ENCODE results near the gene DNAI2. TPM values are rescaled to one million over a fixed set of nuclear protein-coding genes. Genes with fewer than 3 reads are reported as not detected.

The DNAI2 gene
- total RNA-seq, 1 donor from 2014 or later: not detected

- FAIRE-seq (no peak), DNase-seq (ENCODE audit: low read depth) (no peak)
- Histone ChIP-seq H3K4me2 (ENCODE audit: low read length) (no peak overlapping the region), H3K79me2 (ENCODE audit: insufficient read depth, low read length) (no peaks in the 10 kb centered on the region), H3K9ac (ENCODE audit: low read length) (no peak overlapping the region), H2AFZ (ENCODE audit: low read depth, low read length) (no peak overlapping the region), H3K4me1 (ENCODE audit: insufficient read depth, low read length) (no peaks in the 10 kb centered on the region), H4K20me1 (ENCODE audit: insufficient read depth, low read length) (no peaks in the 10 kb centered on the region), H3K27ac (ENCODE audit: low read depth, low read length) (no peak overlapping the region), H3K27me3 (ENCODE audit: insufficient read depth, low read length) (peaks cover 2% of the 10 kb centered on the region), H3K4me3 (ENCODE audit: insufficient read depth, low read depth, low read length) (no peak overlapping the region), H3K36me3 (ENCODE audit: insufficient read depth, low read length) (no peaks in the 10 kb centered on the region), H3K9me3 (ENCODE audit: insufficient read depth, low read depth, low read length) (no peaks in the 10 kb centered on the region)
- Mint-ChIP-seq H3K36me3 (ENCODE audit: low read depth, unreplicated experiment) (no peaks in the 10 kb centered on the region), H3K9me3 (ENCODE audit: unreplicated experiment) (no peaks in the 10 kb centered on the region), H3K27me3 (ENCODE audit: low read depth, unreplicated experiment) (peaks cover 10% of the 10 kb centered on the region), H3K4me1 (ENCODE audit: low read depth, unreplicated experiment) (peaks cover 5% of the 10 kb centered on the region), H3K4me3 (ENCODE audit: unreplicated experiment) (no peak overlapping the region), H3K27ac (ENCODE audit: unreplicated experiment) (no peak overlapping the region)
- no peak for TF ChIP-seq CTCF (IDR thresholded peaks at IDR 0.05; ENCODE audit: insufficient read depth, low read depth, low read length)
Observed at GRCh38 chr17:74288785-74289184, 14.8 kb downstream of the DNAI2 start.

- H3K27me3 ChIP-seq (ENCODE audit: insufficient read depth, low read length): peaks cover 2% of the 10 kb centered on the region
- H3K4me3 ChIP-seq (ENCODE audit: insufficient read depth, low read depth, low read length): no peak overlapping the region
- no peaks in the 10 kb centered on the region for H4K20me1 ChIP-seq (ENCODE audit: insufficient read depth, low read length)
- Mint-ChIP-seq H3K27ac (ENCODE audit: unreplicated experiment) (no peak overlapping the region), H3K4me1 (ENCODE audit: low read depth, unreplicated experiment) (peaks cover 5% of the 10 kb centered on the region), H3K36me3 (ENCODE audit: low read depth, unreplicated experiment) (no peaks in the 10 kb centered on the region), H3K27me3 (ENCODE audit: low read depth, unreplicated experiment) (peaks cover 8% of the 10 kb centered on the region), H3K4me3 (ENCODE audit: unreplicated experiment) (no peak overlapping the region), H3K9me3 (ENCODE audit: unreplicated experiment) (no peaks in the 10 kb centered on the region)
- FAIRE-seq (no peak), DNase-seq (ENCODE audit: low read depth) (no peak)
- H3K9ac ChIP-seq (ENCODE audit: low read length): no peak overlapping the region
- no peaks in the 10 kb centered on the region for H3K4me1 ChIP-seq (ENCODE audit: insufficient read depth, low read length)
- TF ChIP-seq EZH2 (IDR thresholded peaks at IDR 0.05; ENCODE audit: insufficient read depth, low read length) (no peak), CTCF (IDR thresholded peaks at IDR 0.05; ENCODE audit: insufficient read depth, low read depth, low read length) (no peak)
- H3K9me3 ChIP-seq (ENCODE audit: insufficient read depth, low read depth, low read length): no peaks in the 10 kb centered on the region
- no peak overlapping the region for H2AFZ ChIP-seq (ENCODE audit: low read depth, low read length)
- H3K27ac ChIP-seq (ENCODE audit: low read depth, low read length): no peak overlapping the region
- no peak overlapping the region for H3K4me2 ChIP-seq (ENCODE audit: low read length)
- H3K79me2 ChIP-seq (ENCODE audit: insufficient read depth, low read length): no peaks in the 10 kb centered on the region
- no peaks in the 10 kb centered on the region for H3K36me3 ChIP-seq (ENCODE audit: insufficient read depth, low read length)
Observed at GRCh38 chr17:74289688-74290087, 15.7 kb downstream of the DNAI2 start.

GRCh38 chr17:74290340-74290739 lies 16.3 kb downstream of the DNAI2 start:
- FAIRE-seq (no peak), DNase-seq (ENCODE audit: low read depth) (no peak)
- H3K4me2 ChIP-seq (ENCODE audit: low read length): no peak overlapping the region
- H3K9ac ChIP-seq (ENCODE audit: low read length): no peak overlapping the region
- H3K4me3 ChIP-seq (ENCODE audit: insufficient read depth, low read depth, low read length): no peak overlapping the region
- H3K27me3 ChIP-seq (ENCODE audit: insufficient read depth, low read length): peaks cover 2% of the 10 kb centered on the region
- H3K36me3 ChIP-seq (ENCODE audit: insufficient read depth, low read length): no peaks in the 10 kb centered on the region
- TF ChIP-seq CTCF (IDR thresholded peaks at IDR 0.05; ENCODE audit: insufficient read depth, low read depth, low read length): no peak
- no peak for TF ChIP-seq EZH2 (IDR thresholded peaks at IDR 0.05; ENCODE audit: insufficient read depth, low read length)
- no peaks in the 10 kb centered on the region for H3K79me2 ChIP-seq (ENCODE audit: insufficient read depth, low read length)
- H2AFZ ChIP-seq (ENCODE audit: low read depth, low read length): no peak overlapping the region
- no peaks in the 10 kb centered on the region for H3K4me1 ChIP-seq (ENCODE audit: insufficient read depth, low read length)
- H3K27me3 Mint-ChIP-seq (ENCODE audit: low read depth, unreplicated experiment): peaks cover 2% of the 10 kb centered on the region
- H3K36me3 Mint-ChIP-seq (ENCODE audit: low read depth, unreplicated experiment): no peaks in the 10 kb centered on the region
- no peak overlapping the region for H3K27ac Mint-ChIP-seq (ENCODE audit: unreplicated experiment)
- no peaks in the 10 kb centered on the region for H3K9me3 Mint-ChIP-seq (ENCODE audit: unreplicated experiment)
- H3K9me3 ChIP-seq (ENCODE audit: insufficient read depth, low read depth, low read length): no peaks in the 10 kb centered on the region
- no peak overlapping the region for H3K27ac ChIP-seq (ENCODE audit: low read depth, low read length)
- no peak overlapping the region for H3K4me3 Mint-ChIP-seq (ENCODE audit: unreplicated experiment)
- no peaks in the 10 kb centered on the region for H4K20me1 ChIP-seq (ENCODE audit: insufficient read depth, low read length)
- H3K4me1 Mint-ChIP-seq (ENCODE audit: low read depth, unreplicated experiment): peaks cover 5% of the 10 kb centered on the region

Data from astrocyte (in vitro differentiated cells and primary cell).